GM23338 (cell line): ENCODE results near the gene IPO7. TPM values are rescaled to one million over a fixed set of nuclear protein-coding genes. Genes with fewer than 3 reads are reported as not detected.

ENCODE experiments used
- ATAC-seq: fragments of 200-7000 bp; cut with Tn5 transposase; 3 replicates; pipeline ENCODE4 v1.9.1; 2020
- DNase-seq: peaks from one replicate; pipeline ENCODE4 v3.0.0-alpha.2; 2015; ENCODE audit warnings: low spot score
- H2AFZ ChIP-seq: fragments of 200-600 bp; sonication (generic); 2 replicates; pipeline ENCODE4 v1.8.0; 2016; ENCODE audit warnings: antibody characterized with exemption, mild to moderate bottlenecking, moderate library complexity
- H3F3A ChIP-seq: fragments of 200-600 bp; sonication (generic); replicated peaks from 2 replicates; pipeline ENCODE4 v1.8.0; 2017; ENCODE audit warnings: antibody characterized with exemption, mixed run types, low read depth
- H3K27ac ChIP-seq: fragments of 200-600 bp; sonication (generic); 2 replicates; pipeline ENCODE4 v1.6.1; 2016; ENCODE audit warnings: low read depth
- H3K27me3 ChIP-seq: fragments of 200-600 bp; sonication (generic); 2 replicates; pipeline ENCODE4 v1.8.0; 2016; ENCODE audit warnings: mild to moderate bottlenecking, mixed run types, moderate library complexity; ENCODE audit not compliant: insufficient read depth
- H3K36me3 ChIP-seq: fragments of 200-600 bp; sonication (generic); 2 replicates; pipeline ENCODE4 v1.8.0; 2016; ENCODE audit warnings: mild to moderate bottlenecking; ENCODE audit not compliant: insufficient read depth
- H3K4me1 ChIP-seq: fragments of 200-600 bp; sonication (generic); 2 replicates; pipeline ENCODE4 v1.8.0; 2016; ENCODE audit warnings: mild to moderate bottlenecking, moderate library complexity; ENCODE audit not compliant: insufficient read depth
- H3K4me2 ChIP-seq: fragments of 200-600 bp; sonication (generic); 2 replicates; pipeline ENCODE4 v1.7.1; 2017; ENCODE audit warnings: mixed run types
- H3K4me3 ChIP-seq: fragments of 200-600 bp; sonication (generic); 2 replicates; pipeline ENCODE4 v1.6.1; 2016; ENCODE audit warnings: mixed run types
- H3K79me2 ChIP-seq: fragments of 200-600 bp; sonication (generic); replicated peaks from 2 replicates; pipeline ENCODE4 v1.8.0; 2017; ENCODE audit warnings: mild to moderate bottlenecking; ENCODE audit not compliant: insufficient read depth
- H3K9me2 ChIP-seq: fragments of 200-600 bp; sonication (generic); 2 replicates; pipeline ENCODE4 v1.8.0; 2017; ENCODE audit not compliant: insufficient read depth
- H4K20me1 ChIP-seq: fragments of 200-600 bp; sonication (generic); replicated peaks from 2 replicates; pipeline ENCODE4 v1.8.0; 2017; ENCODE audit warnings: mild to moderate bottlenecking; ENCODE audit not compliant: insufficient read depth
- H3K27ac Mint-ChIP-seq: 2 replicates; pipeline ENCODE4 v1.8.0; 2020; ENCODE audit warnings: inconsistent platforms, mild to moderate bottlenecking, moderate library complexity, mixed read lengths
- H3K27me3 Mint-ChIP-seq: 3 replicates; pipeline ENCODE4 v1.8.0; 2022; ENCODE audit warnings: low read depth, mild to moderate bottlenecking, moderate library complexity, mixed read lengths, inconsistent platforms; ENCODE audit not compliant: insufficient read depth, poor library complexity
- H3K36me3 Mint-ChIP-seq: 3 replicates; pipeline ENCODE4 v1.8.0; 2021; ENCODE audit warnings: low read depth, mild to moderate bottlenecking, inconsistent platforms, moderate library complexity, mixed read lengths
- H3K4me1 Mint-ChIP-seq: 3 replicates; pipeline ENCODE4 v1.8.0; 2020; ENCODE audit warnings: mild to moderate bottlenecking, inconsistent platforms, mixed read lengths
- H3K4me3 Mint-ChIP-seq: 3 replicates; pipeline ENCODE4 v1.8.0; 2021; ENCODE audit warnings: moderate library complexity, mild to moderate bottlenecking, inconsistent platforms, mixed read lengths
- H3K9me3 Mint-ChIP-seq: 3 replicates; pipeline ENCODE4 v1.8.0; 2020; ENCODE audit warnings: moderate library complexity, mild to moderate bottlenecking, inconsistent platforms, mixed read lengths
- CREB1 ChIP-seq: fragments of 250-450 bp; sonication (Bioruptor Pico); IDR thresholded peaks from 2 replicates; pipeline ENCODE4 v1.5.0; 2020; ENCODE audit warnings: low read depth, mild to moderate bottlenecking, moderate library complexity
- EZH2 ChIP-seq: fragments of 200-600 bp; sonication (generic); IDR thresholded peaks from one replicate; pipeline ENCODE4 v1.8.0; 2017; ENCODE audit warnings: antibody characterized with exemption, mild to moderate bottlenecking, low read depth; ENCODE audit not compliant: unreplicated experiment
- EZH2phosphoT487 ChIP-seq: fragments of 200-600 bp; sonication (generic); IDR thresholded peaks from one replicate; pipeline ENCODE4 v1.8.1; 2018; ENCODE audit warnings: antibody characterized with exemption; ENCODE audit not compliant: unreplicated experiment
- JUNB ChIP-seq: IDR thresholded peaks from one replicate; pipeline ENCODE4 v1.6.1; 2016; ENCODE audit warnings: antibody characterized with exemption; ENCODE audit not compliant: unreplicated experiment
- NANOG ChIP-seq: IDR thresholded peaks from 2 replicates; pipeline ENCODE4 v1.6.1; 2016; ENCODE audit warnings: antibody characterized with exemption, borderline replicate concordance
- POLR2AphosphoS5 ChIP-seq: IDR thresholded peaks from 2 replicates; pipeline ENCODE4 v1.6.1; 2016; ENCODE audit warnings: antibody characterized with exemption, low read depth
- STAT1 ChIP-seq: IDR thresholded peaks from one replicate; pipeline ENCODE4 v1.6.1; 2016; ENCODE audit warnings: antibody characterized with exemption; ENCODE audit not compliant: unreplicated experiment
- ZNF114 ChIP-seq: fragments of 250-450 bp; sonication (Bioruptor Pico); IDR thresholded peaks from 2 replicates; pipeline ENCODE4 v1.5.0; 2020; ENCODE audit warnings: mild to moderate bottlenecking, moderate library complexity
- ZNF331 ChIP-seq: fragments of 250-450 bp; sonication (Bioruptor Pico); IDR thresholded peaks from 2 replicates; pipeline ENCODE4 v1.5.0; 2020; ENCODE audit warnings: low read depth, mild to moderate bottlenecking, moderate library complexity
- polyA plus RNA-seq: library from polyadenylated mRNA; unstranded; fragments of >200 nt; fragmentation: Nextera tagmentation; extraction: Ambion mirVana; gene quantifications from 2 replicates; pipeline ENCODE4 v1.2.1, GENCODE V29; 2016
- total RNA-seq: library from RNA; depleted of rRNA; stranded (reverse); fragments of >200 nt; shearing (Covaris generic); gene quantifications from 2 replicates; pipeline ENCODE4 v1.2.3, GENCODE V29; 2014
- TF ChIP-seq, protein P1 (sequence below), 2 experiments: fragments of 200-600 bp in 1 of 2; sonication (generic) in 1 of 2; conservative IDR thresholded peaks; 2 replicates each; pipeline versions ENCODE4 v1.5.1 to v1.6.1; 2016 to 2017; ENCODE audit warnings: antibody characterized with exemption in 2 of 2, low read depth in 2 of 2, mild to moderate bottlenecking in 2 of 2, moderate library complexity in 1 of 2
- TF ChIP-seq, protein P2 (sequence below): fragments of 250-450 bp; sonication (Bioruptor Pico); IDR thresholded peaks from 2 replicates; pipeline ENCODE4 v1.5.0; 2020; ENCODE audit warnings: mild to moderate bottlenecking, moderate library complexity
- TF ChIP-seq, protein P3 (sequence below): IDR thresholded peaks from one replicate; pipeline ENCODE4 v1.6.1; 2018; ENCODE audit warnings: antibody characterized with exemption; ENCODE audit not compliant: unreplicated experiment
- TF ChIP-seq, protein P4 (sequence below): IDR thresholded peaks from 2 replicates; pipeline ENCODE4 v1.6.1; 2016; ENCODE audit warnings: antibody characterized with exemption

The IPO7 gene
- total and polyA plus RNA-seq, 2 experiments from 2014 or later: 56.1 to 271 TPM

DNA sequence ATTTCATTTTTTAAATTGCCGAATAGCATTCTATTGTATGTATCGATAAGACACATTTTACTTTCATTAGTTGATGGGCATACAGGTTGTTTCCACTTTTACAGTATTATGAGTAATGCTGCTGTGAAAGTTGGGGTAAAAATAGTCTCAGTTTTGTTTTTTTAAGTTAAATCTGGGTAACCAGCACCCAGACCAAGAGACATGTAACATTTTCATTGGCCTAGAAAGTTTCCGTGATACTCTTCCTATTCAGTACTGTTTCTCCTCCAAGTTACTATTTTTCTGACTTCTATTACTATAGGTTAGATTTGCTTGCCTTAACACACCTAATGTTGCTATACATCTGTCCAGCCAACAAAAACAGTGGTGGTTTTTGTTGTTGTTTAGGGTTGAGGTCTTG is 12.3 kb downstream of the IPO7 start:
- Mint-ChIP-seq H3K27me3 (no peaks in the 10 kb centered on the region), H3K36me3 (peaks cover 32% of the 10 kb centered on the region)
- no peak for ATAC-seq

More for the DNA sequence above, 12.3 kb downstream of the IPO7 start:
- no peak overlapping the region for H3K4me3 ChIP-seq
- no peaks in the 10 kb centered on the region for H3K9me2 ChIP-seq
- H3K27me3 ChIP-seq: no peaks in the 10 kb centered on the region
- no peak for DNase-seq
- H3K4me2 ChIP-seq: 0 out of 2 replicates have a peak overlapping the region, but pooled peaks have one; percentile 42
- H2AFZ ChIP-seq: no peak overlapping the region
- Mint-ChIP-seq H3K4me3 (no peak overlapping the region), H3K9me3 (no peaks in the 10 kb centered on the region), H3K4me1 (peaks cover 24% of the 10 kb centered on the region), H3K27ac (peak overlapping the region; percentile 61; the same call in 1 of the 2 replicates)
- H3K36me3 ChIP-seq: peaks cover 2% of the 10 kb centered on the region; the same call in 1 of the 2 replicates
- peaks cover 10% of the 10 kb centered on the region for H3F3A ChIP-seq
- H4K20me1 ChIP-seq: peaks cover 86% of the 10 kb centered on the region
- H3K79me2 ChIP-seq: peaks cover 100% of the 10 kb centered on the region
- H3K4me1 ChIP-seq: peaks cover 38% of the 10 kb centered on the region; the same call in 1 of the 2 replicates
- TF ChIP-seq NANOG: no peak
- no peak for TF ChIP-seq ZNF331 (CRISPR knock-in tag)
- TF ChIP-seq EZH2: no peak
- TF ChIP-seq JUNB: no peak
- no peak for TF ChIP-seq POLR2AphosphoS5
- TF ChIP-seq CREB1 (CRISPR knock-in tag): no peak
- TF ChIP-seq STAT1: no peak
- TF ChIP-seq, protein P1, sequence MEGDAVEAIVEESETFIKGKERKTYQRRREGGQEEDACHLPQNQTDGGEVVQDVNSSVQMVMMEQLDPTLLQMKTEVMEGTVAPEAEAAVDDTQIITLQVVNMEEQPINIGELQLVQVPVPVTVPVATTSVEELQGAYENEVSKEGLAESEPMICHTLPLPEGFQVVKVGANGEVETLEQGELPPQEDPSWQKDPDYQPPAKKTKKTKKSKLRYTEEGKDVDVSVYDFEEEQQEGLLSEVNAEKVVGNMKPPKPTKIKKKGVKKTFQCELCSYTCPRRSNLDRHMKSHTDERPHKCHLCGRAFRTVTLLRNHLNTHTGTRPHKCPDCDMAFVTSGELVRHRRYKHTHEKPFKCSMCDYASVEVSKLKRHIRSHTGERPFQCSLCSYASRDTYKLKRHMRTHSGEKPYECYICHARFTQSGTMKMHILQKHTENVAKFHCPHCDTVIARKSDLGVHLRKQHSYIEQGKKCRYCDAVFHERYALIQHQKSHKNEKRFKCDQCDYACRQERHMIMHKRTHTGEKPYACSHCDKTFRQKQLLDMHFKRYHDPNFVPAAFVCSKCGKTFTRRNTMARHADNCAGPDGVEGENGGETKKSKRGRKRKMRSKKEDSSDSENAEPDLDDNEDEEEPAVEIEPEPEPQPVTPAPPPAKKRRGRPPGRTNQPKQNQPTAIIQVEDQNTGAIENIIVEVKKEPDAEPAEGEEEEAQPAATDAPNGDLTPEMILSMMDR (conservative IDR thresholded peaks at IDR 0.05; ENCODE audit: low read depth in 2 of 2): no peak
- TF ChIP-seq EZH2phosphoT487: no peak
- TF ChIP-seq, protein P2, sequence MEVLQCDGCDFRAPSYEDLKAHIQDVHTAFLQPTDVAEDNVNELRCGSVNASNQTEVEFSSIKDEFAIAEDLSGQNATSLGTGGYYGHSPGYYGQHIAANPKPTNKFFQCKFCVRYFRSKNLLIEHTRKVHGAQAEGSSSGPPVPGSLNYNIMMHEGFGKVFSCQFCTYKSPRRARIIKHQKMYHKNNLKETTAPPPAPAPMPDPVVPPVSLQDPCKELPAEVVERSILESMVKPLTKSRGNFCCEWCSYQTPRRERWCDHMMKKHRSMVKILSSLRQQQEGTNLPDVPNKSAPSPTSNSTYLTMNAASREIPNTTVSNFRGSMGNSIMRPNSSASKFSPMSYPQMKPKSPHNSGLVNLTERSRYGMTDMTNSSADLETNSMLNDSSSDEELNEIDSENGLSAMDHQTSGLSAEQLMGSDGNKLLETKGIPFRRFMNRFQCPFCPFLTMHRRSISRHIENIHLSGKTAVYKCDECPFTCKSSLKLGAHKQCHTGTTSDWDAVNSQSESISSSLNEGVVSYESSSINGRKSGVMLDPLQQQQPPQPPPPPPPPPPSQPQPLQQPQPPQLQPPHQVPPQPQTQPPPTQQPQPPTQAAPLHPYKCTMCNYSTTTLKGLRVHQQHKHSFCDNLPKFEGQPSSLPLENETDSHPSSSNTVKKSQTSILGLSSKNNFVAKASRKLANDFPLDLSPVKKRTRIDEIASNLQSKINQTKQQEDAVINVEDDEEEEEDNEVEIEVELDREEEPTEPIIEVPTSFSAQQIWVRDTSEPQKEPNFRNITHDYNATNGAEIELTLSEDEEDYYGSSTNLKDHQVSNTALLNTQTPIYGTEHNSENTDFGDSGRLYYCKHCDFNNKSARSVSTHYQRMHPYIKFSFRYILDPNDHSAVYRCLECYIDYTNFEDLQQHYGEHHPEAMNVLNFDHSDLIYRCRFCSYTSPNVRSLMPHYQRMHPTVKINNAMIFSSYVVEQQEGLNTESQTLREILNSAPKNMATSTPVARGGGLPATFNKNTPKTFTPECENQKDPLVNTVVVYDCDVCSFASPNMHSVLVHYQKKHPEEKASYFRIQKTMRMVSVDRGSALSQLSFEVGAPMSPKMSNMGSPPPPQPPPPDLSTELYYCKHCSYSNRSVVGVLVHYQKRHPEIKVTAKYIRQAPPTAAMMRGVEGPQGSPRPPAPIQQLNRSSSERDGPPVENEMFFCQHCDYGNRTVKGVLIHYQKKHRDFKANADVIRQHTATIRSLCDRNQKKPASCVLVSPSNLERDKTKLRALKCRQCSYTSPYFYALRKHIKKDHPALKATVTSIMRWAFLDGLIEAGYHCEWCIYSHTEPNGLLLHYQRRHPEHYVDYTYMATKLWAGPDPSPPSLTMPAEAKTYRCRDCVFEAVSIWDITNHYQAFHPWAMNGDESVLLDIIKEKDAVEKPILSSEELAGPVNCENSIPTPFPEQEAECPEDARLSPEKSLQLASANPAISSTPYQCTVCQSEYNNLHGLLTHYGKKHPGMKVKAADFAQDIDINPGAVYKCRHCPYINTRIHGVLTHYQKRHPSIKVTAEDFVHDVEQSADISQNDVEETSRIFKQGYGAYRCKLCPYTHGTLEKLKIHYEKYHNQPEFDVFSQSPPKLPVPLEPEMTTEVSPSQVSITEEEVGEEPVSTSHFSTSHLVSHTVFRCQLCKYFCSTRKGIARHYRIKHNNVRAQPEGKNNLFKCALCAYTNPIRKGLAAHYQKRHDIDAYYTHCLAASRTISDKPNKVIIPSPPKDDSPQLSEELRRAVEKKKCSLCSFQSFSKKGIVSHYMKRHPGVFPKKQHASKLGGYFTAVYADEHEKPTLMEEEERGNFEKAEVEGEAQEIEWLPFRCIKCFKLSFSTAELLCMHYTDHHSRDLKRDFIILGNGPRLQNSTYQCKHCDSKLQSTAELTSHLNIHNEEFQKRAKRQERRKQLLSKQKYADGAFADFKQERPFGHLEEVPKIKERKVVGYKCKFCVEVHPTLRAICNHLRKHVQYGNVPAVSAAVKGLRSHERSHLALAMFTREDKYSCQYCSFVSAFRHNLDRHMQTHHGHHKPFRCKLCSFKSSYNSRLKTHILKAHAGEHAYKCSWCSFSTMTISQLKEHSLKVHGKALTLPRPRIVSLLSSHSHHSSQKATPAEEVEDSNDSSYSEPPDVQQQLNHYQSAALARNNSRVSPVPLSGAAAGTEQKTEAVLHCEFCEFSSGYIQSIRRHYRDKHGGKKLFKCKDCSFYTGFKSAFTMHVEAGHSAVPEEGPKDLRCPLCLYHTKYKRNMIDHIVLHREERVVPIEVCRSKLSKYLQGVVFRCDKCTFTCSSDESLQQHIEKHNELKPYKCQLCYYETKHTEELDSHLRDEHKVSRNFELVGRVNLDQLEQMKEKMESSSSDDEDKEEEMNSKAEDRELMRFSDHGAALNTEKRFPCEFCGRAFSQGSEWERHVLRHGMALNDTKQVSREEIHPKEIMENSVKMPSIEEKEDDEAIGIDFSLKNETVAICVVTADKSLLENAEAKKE: no peak
- TF ChIP-seq ZNF114 (CRISPR knock-in tag): no peak
- TF ChIP-seq, protein P3, sequence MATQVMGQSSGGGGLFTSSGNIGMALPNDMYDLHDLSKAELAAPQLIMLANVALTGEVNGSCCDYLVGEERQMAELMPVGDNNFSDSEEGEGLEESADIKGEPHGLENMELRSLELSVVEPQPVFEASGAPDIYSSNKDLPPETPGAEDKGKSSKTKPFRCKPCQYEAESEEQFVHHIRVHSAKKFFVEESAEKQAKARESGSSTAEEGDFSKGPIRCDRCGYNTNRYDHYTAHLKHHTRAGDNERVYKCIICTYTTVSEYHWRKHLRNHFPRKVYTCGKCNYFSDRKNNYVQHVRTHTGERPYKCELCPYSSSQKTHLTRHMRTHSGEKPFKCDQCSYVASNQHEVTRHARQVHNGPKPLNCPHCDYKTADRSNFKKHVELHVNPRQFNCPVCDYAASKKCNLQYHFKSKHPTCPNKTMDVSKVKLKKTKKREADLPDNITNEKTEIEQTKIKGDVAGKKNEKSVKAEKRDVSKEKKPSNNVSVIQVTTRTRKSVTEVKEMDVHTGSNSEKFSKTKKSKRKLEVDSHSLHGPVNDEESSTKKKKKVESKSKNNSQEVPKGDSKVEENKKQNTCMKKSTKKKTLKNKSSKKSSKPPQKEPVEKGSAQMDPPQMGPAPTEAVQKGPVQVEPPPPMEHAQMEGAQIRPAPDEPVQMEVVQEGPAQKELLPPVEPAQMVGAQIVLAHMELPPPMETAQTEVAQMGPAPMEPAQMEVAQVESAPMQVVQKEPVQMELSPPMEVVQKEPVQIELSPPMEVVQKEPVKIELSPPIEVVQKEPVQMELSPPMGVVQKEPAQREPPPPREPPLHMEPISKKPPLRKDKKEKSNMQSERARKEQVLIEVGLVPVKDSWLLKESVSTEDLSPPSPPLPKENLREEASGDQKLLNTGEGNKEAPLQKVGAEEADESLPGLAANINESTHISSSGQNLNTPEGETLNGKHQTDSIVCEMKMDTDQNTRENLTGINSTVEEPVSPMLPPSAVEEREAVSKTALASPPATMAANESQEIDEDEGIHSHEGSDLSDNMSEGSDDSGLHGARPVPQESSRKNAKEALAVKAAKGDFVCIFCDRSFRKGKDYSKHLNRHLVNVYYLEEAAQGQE: no peak
- TF ChIP-seq, protein P4, sequence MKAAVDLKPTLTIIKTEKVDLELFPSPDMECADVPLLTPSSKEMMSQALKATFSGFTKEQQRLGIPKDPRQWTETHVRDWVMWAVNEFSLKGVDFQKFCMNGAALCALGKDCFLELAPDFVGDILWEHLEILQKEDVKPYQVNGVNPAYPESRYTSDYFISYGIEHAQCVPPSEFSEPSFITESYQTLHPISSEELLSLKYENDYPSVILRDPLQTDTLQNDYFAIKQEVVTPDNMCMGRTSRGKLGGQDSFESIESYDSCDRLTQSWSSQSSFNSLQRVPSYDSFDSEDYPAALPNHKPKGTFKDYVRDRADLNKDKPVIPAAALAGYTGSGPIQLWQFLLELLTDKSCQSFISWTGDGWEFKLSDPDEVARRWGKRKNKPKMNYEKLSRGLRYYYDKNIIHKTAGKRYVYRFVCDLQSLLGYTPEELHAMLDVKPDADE: no peak
- peak overlapping the region; percentile 18; the same call in 1 of the 2 replicates for H3K27ac ChIP-seq
